SU-DHL-6 (cell line): ENCODE data around the gene CARD11.

ENCODE experiments used
- EZH2phosphoT487 ChIP-seq: fragments of 200-600 bp; sonication (generic), shearing (Covaris generic); conservative IDR thresholded peaks from 2 replicates; pipeline ENCODE4 v1.6.1; 2018; ENCODE audit warnings: mild to moderate bottlenecking, antibody characterized with exemption, low read length, moderate library complexity, mixed read lengths
- TF ChIP-seq, protein P1 (sequence below): fragments of 200-600 bp; sonication (generic); IDR thresholded peaks from one replicate; pipeline ENCODE4 v1.5.1; 2017; ENCODE audit warnings: antibody characterized with exemption, mild to moderate bottlenecking, low read length, moderate library complexity; ENCODE audit not compliant: insufficient read depth, poor library complexity, severe bottlenecking

DNA sequence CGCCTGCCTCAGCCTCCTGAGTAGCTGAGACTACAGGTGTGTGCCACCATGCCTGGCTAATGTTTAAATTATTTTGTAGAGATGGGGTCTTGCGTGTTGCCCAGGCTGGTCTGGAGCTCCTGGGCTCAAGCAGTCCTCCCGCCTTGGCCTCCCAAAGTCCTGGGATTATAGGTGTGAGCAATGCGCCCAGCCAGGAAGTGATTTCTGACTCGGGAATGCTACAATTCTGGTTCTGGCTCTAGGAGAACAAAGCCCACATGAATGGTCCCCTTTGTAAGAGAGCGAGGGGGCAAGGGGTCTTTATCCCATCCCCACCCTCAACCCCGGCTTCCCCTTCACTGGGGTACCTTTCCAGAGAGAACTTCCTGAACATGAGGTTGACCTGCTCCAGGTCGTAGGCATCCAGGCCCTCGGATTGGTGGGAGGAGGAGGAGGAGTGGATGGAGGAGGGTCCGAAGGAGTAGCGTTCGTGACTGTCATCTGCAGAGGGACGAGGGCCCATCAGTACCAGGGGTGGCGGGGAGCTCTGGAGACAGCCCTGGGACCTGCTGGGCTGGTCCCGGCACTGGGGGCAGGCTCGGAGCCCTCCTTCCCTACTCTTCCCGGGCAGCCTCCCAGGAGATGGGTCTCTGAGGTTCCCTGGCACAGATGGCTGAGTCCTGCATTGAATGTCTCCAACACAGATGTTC lies 119.6 kb downstream of the CARD11 start:
- TF ChIP-seq, protein P1, sequence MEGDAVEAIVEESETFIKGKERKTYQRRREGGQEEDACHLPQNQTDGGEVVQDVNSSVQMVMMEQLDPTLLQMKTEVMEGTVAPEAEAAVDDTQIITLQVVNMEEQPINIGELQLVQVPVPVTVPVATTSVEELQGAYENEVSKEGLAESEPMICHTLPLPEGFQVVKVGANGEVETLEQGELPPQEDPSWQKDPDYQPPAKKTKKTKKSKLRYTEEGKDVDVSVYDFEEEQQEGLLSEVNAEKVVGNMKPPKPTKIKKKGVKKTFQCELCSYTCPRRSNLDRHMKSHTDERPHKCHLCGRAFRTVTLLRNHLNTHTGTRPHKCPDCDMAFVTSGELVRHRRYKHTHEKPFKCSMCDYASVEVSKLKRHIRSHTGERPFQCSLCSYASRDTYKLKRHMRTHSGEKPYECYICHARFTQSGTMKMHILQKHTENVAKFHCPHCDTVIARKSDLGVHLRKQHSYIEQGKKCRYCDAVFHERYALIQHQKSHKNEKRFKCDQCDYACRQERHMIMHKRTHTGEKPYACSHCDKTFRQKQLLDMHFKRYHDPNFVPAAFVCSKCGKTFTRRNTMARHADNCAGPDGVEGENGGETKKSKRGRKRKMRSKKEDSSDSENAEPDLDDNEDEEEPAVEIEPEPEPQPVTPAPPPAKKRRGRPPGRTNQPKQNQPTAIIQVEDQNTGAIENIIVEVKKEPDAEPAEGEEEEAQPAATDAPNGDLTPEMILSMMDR = no peak
- TF ChIP-seq EZH2phosphoT487 = no peak
